ENCODE data around the gene MSI2.
A peak's percentile ranks its signal among the peaks of the same experiment; 100 is the strongest.

MSI2 gene

GRCh38 chr17:57601143-57601735 lies 344.9 kb downstream of the MSI2 start:
- DNase-seq (ENCODE audit: extremely low read depth in 1 of 2, low read depth in 1 of 2), result no peak

- DNase-seq (ENCODE audit: extremely low read depth in 1 of 2, low read depth in 1 of 2), result no peak
Measured at GRCh38 chr17:57602896-57603295, 346.6 kb downstream of the MSI2 start.

- no peak for DNase-seq (ENCODE audit: extremely low read depth in 1 of 2, low read depth in 1 of 2)
Measured at GRCh38 chr17:57603546-57603945, 347.2 kb downstream of the MSI2 start.

GRCh38 chr17:57603978-57604377 lies 347.7 kb downstream of the MSI2 start:
- peak; percentile 46 to 68 for DNase-seq (ENCODE audit: extremely low read depth in 1 of 2, low read depth in 1 of 2)

GRCh38 chr17:57604771-57605674 lies 348.7 kb downstream of the MSI2 start:
- no peak for DNase-seq (ENCODE audit: extremely low read depth in 1 of 2, low read depth in 1 of 2)

GRCh38 chr17:57605675-57606105 lies 349.4 kb downstream of the MSI2 start:
- DNase-seq (ENCODE audit: extremely low read depth in 1 of 2, low read depth in 1 of 2), result no peak

- no peak for DNase-seq (ENCODE audit: extremely low read depth in 1 of 2, low read depth in 1 of 2)
Measured at GRCh38 chr17:57606111-57606875, 350.0 kb downstream of the MSI2 start.

- DNase-seq (ENCODE audit: extremely low read depth in 1 of 2, low read depth in 1 of 2), result no peak
Measured at GRCh38 chr17:57607553-57608120, 351.3 kb downstream of the MSI2 start.

- DNase-seq (ENCODE audit: extremely low read depth in 1 of 2, low read depth in 1 of 2), result no peak
Measured at GRCh38 chr17:57608369-57609124, 352.2 kb downstream of the MSI2 start.

- DNase-seq (ENCODE audit: extremely low read depth in 1 of 2, low read depth in 1 of 2), result no peak
Measured at GRCh38 chr17:57609125-57609877, 353.0 kb downstream of the MSI2 start.

- DNase-seq (ENCODE audit: extremely low read depth in 1 of 2, low read depth in 1 of 2), result no peak
Measured at GRCh38 chr17:57609878-57610270, 353.6 kb downstream of the MSI2 start.

- no peak for DNase-seq (ENCODE audit: extremely low read depth in 1 of 2, low read depth in 1 of 2)
Measured at GRCh38 chr17:57612202-57613071, 356.1 kb downstream of the MSI2 start.

- no peak for DNase-seq (ENCODE audit: extremely low read depth in 1 of 2, low read depth in 1 of 2)
Measured at GRCh38 chr17:57614742-57615141, 358.4 kb downstream of the MSI2 start.

- DNase-seq (ENCODE audit: extremely low read depth in 1 of 2, low read depth in 1 of 2), result no peak
Measured at GRCh38 chr17:57615836-57616757, 359.8 kb downstream of the MSI2 start.

GRCh38 chr17:57617218-57617617 lies 360.9 kb downstream of the MSI2 start:
- DNase-seq (ENCODE audit: extremely low read depth in 1 of 2, low read depth in 1 of 2), result no peak

GRCh38 chr17:57619061-57619937 lies 363.0 kb downstream of the MSI2 start:
- no peak for DNase-seq (ENCODE audit: extremely low read depth in 1 of 2, low read depth in 1 of 2)

GRCh38 chr17:57620576-57620975 lies 364.3 kb downstream of the MSI2 start:
- no peak for DNase-seq (ENCODE audit: extremely low read depth in 1 of 2, low read depth in 1 of 2)
